Psoas muscle (tissue), 8 donors: ENCODE results near the gene PNCK. TPM values are rescaled to one million over a fixed set of nuclear protein-coding genes. Genes with fewer than 3 reads are reported as not detected.

ENCODE experiments used
- ATAC-seq, 4 donors: fragments of 200-7000 bp; cut with Tn5 transposase; one replicate each; pipeline ENCODE4 v1.9.1; 2020; ENCODE audit warnings: moderate library complexity in 3 of 4, mild to moderate bottlenecking in 2 of 4
- DNase-seq, 2 donors: peaks; one replicate each; pipeline ENCODE4 v3.0.0-alpha.2; 2020
- H3K27ac ChIP-seq: fragments of 200-600 bp; one replicate; pipeline ENCODE4 v1.8.0; 2022
- H3K27me3 ChIP-seq, 3 donors: fragments of 200-600 bp in 1 of 3; one replicate each; pipeline versions ENCODE4 v1.6.1 to v1.8.0; 2013 to 2022; ENCODE audit warnings: low read length in 2 of 3, mild to moderate bottlenecking in 2 of 3, moderate library complexity in 1 of 3; ENCODE audit not compliant: insufficient read depth in 3 of 3
- H3K36me3 ChIP-seq, 2 donors: fragments of 200-600 bp in 1 of 2; one replicate each; pipeline versions ENCODE4 v1.6.1 to v1.8.0; 2013 to 2022; ENCODE audit warnings: low read depth in 1 of 2, mild to moderate bottlenecking in 1 of 2, moderate library complexity in 1 of 2; ENCODE audit not compliant: insufficient read depth in 1 of 2
- H3K4me1 ChIP-seq: fragments of 200-600 bp; one replicate; pipeline ENCODE4 v1.8.0; 2022
- H3K4me3 ChIP-seq: fragments of 200-600 bp; one replicate; pipeline ENCODE4 v1.8.0; 2022; ENCODE audit warnings: mild to moderate bottlenecking
- H3K9me3 ChIP-seq: fragments of 200-600 bp; one replicate; pipeline ENCODE4 v1.8.0; 2022
- CTCF ChIP-seq: fragments of 200-600 bp; IDR thresholded peaks from one replicate; pipeline ENCODE4 v1.8.0; 2022; ENCODE audit warnings: antibody characterized with exemption
- WGBS, 3 donors: extraction: QIAGEN DNeasy Blood & Tissue Kit; methylation state at CpG; one replicate each; pipeline versions ENCODE4 v1.1.6 to v1.1.7; 2013; 5-methylcytosine and 5-hydroxymethylcytosine counted together
- intact Hi-C, 2 donors: fragments of 100-400 bp; cut with DNase I; formaldehyde crosslinking; loops; one replicate each; pipeline versions ENCODE4 v1.11.0 to v1.14.2; 2022
- polyA plus RNA-seq, 3 donors: library from polyadenylated mRNA; stranded (reverse); fragments of 200-250 nt; gene quantifications; one replicate each; pipeline ENCODE4 v1.2.3, GENCODE V29; 2013
- total RNA-seq, 4 donors: library from RNA; stranded (reverse); fragmentation: NEBNext Ultra II Directional in 2 of 4; extraction: Animal tissue kit (Norgen Biotek cat#: 25700) in 2 of 4; gene quantifications; one replicate each; pipeline versions ENCODE4 v1.2.1 to v1.2.4, GENCODE V29; 2021 to 2023
- donor health status: healthy with polysubstance abuse.
- donor health status: DM: no; HTN: no; CAD: no; lungs with moderate emphysema.
- donor health status: Bipolar disorder and iron deficiency.
- donor health status: healthy.
- donor health status: DM: yes; HTN: yes; CAD: no.
- donor health status: DM: no; HTN: no; CAD: no.
- donor health status: DM: no; HTN: no; CAD: no.
- donor health status: DM: yes; HTN: yes; CAD: no.

Gene PNCK
- total and polyA plus RNA-seq, 7 donors = 0.21 to 1.9 (median 0.92) TPM

- intact Hi-C loops = no loop called here
- H3K27ac ChIP-seq = no peak overlapping the region
- peaks cover 2% of the 10 kb centered on the region for H3K4me1 ChIP-seq
- H3K9me3 ChIP-seq = no peaks in the 10 kb centered on the region
- H3K27me3 ChIP-seq = peaks cover 0 to 26% (median 5%) of the 10 kb centered on the region in 3 donors
- no peaks in the 10 kb centered on the region for H3K36me3 ChIP-seq
- TF ChIP-seq CTCF = no peak
- 87 to 90% (median 89%) methylated on average over 9 to 20 of the region's 20 CpGs for WGBS, 3 donors
- DNase-seq = peak in 1 of 2 donors; percentile 32
- no peak for ATAC-seq
- H3K4me3 ChIP-seq = no peak overlapping the region
These were observed 35.0 kb downstream of the PNCK start for GRCh38 chrX:153638436-153639176.

- Histone ChIP-seq H3K9me3 (no peaks in the 10 kb centered on the region), H3K36me3 (no peaks in the 10 kb centered on the region), H3K27me3 (peaks cover 0 to 23% (median 5%) of the 10 kb centered on the region in 3 donors), H3K4me3 (no peak overlapping the region), H3K27ac (no peak overlapping the region), H3K4me1 (no peaks in the 10 kb centered on the region)
- no peak for DNase-seq
- no peak for ATAC-seq
- 83 to 96% (median 91%) methylated on average over 6 of the region's 6 CpGs for WGBS, 3 donors
- intact Hi-C loops = no loop called here
- TF ChIP-seq CTCF = no peak
These were observed 35.6 kb downstream of the PNCK start for GRCh38 chrX:153638041-153638371.

- TF ChIP-seq CTCF = no peak
- H3K4me1 ChIP-seq = no peaks in the 10 kb centered on the region
- H3K27me3 ChIP-seq = peaks cover 0 to 16% (median 1%) of the 10 kb centered on the region in 3 donors
- no peak overlapping the region for H3K4me3 ChIP-seq
- no peaks in the 10 kb centered on the region for H3K36me3 ChIP-seq
- 82 to 95% (median 85%) methylated on average over 11 to 27 of the region's 27 CpGs for WGBS, 3 donors
- intact Hi-C loops = no loop called here
- DNase-seq = peak in 1 of 2 donors; percentile 39
- ATAC-seq = no peak
- no peaks in the 10 kb centered on the region for H3K9me3 ChIP-seq
- H3K27ac ChIP-seq = no peak overlapping the region
These were observed 36.2 kb downstream of the PNCK start for GRCh38 chrX:153637121-153638040.

- H3K4me1 ChIP-seq = no peaks in the 10 kb centered on the region
- no peak for ATAC-seq
- 61 to 87% (median 65%) methylated on average over 5 of the region's 5 CpGs for WGBS, 3 donors
- H3K36me3 ChIP-seq = no peaks in the 10 kb centered on the region
- no peak for TF ChIP-seq CTCF
- no peaks in the 10 kb centered on the region for H3K9me3 ChIP-seq
- no peak overlapping the region for H3K4me3 ChIP-seq
- peak in 1 of 2 donors; percentile 30 for DNase-seq
- intact Hi-C loops = no loop called here
- no peak overlapping the region for H3K27ac ChIP-seq
- H3K27me3 ChIP-seq = peaks cover 0 to 10% (median 1%) of the 10 kb centered on the region in 3 donors
These were observed 36.9 kb downstream of the PNCK start for GRCh38 chrX:153636716-153637115.
